GM12801 (cell line): Measurements from ENCODE around the gene ATP9B.

Experiments
- CTCF ChIP-seq: IDR thresholded peaks from one replicate; pipeline ENCODE4 v1.5.1; 2011; ENCODE audit warnings: control low read depth; ENCODE audit not compliant: insufficient read length; ENCODE audit errors: extremely low read depth

Gene ATP9B

GRCh38 chr18:79104137-79104536, 34.9 kb downstream of the ATP9B start:
- TF ChIP-seq CTCF = no peak

GRCh38 chr18:79105455-79105854, 36.3 kb downstream of the ATP9B start:
- no peak for TF ChIP-seq CTCF

GRCh38 chr18:79106084-79106483, 36.9 kb downstream of the ATP9B start:
- TF ChIP-seq CTCF = no peak

- no peak for TF ChIP-seq CTCF
These were observed 38.7 kb downstream of the ATP9B start for GRCh38 chr18:79107886-79108285.

- TF ChIP-seq CTCF = no peak
These were observed 39.5 kb downstream of the ATP9B start for GRCh38 chr18:79108549-79109215.

- no peak for TF ChIP-seq CTCF
These were observed 42.3 kb downstream of the ATP9B start for GRCh38 chr18:79111483-79111882.

- TF ChIP-seq CTCF = no peak
These were observed 48.2 kb downstream of the ATP9B start for GRCh38 chr18:79117385-79117784.

- TF ChIP-seq CTCF = no peak
These were observed 48.6 kb downstream of the ATP9B start for GRCh38 chr18:79117788-79118187.
